Stimulated activated naive CD4-positive, alpha-beta T cell (primary cell): ENCODE data around the gene KRT80.

Source experiments
- DNase-seq, 6 experiments: peaks; one replicate each; lab custom pipeline; 2025; lab: John Stamatoyannopoulos, UW

KRT80 gene

GRCh38 chr12:52137746-52138145, 54.1 kb downstream of the KRT80 start:
- DNase-seq = no peak

GRCh38 chr12:52132754-52133161, 59.1 kb downstream of the KRT80 start:
- DNase-seq = no peak

GRCh38 chr12:52130711-52131110, 61.1 kb downstream of the KRT80 start:
- no peak for DNase-seq

- DNase-seq = no peak
Measured at GRCh38 chr12:52127683-52128450, 63.9 kb downstream of the KRT80 start.

DNA sequence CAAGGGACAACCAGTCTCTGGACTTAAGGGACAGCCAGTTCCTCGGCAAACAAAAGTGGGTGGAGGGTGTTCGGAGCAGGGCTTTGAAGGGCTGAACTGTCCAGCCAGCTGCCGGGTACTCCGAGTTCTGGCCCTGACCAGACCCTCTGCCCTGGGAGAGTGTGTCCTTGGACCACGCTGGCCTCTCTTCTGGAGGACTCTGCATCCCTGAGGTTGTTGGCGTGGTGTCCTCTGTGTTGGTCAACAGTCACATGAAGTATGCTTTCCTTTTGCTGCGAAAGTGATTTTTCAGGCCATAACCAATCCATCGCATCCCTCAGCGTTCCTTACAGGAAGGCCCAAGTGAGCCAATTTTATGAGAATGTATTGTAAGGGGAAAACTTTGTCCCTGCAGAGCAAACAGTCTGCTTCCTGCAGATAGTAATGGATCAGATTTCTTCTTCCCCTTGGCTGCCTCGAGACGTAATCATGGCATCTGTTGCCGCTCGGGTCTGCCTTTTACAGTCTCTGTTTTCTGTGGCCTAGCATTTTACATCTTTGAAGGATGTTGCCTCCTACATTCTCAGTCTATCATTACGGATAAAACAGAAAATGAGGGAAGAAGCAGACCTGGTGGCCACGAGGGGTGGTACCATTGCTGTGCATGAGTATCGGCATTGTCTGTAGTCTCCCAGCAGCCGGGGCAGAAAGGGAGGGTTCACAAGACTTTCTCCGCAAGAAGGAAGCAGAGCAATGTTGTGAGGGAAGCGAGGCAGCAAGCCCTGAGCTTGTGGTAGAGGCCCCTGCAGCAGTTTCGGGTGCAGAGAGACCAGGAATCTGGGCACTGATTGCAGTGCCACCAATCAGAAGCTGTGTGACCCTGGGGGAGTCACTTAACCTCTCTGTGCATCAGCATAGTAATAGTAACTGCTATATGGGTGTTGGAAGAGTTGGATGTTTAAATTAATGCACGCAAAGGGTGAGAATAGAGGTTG, 64.9 kb downstream of the KRT80 start:
- no peak for DNase-seq

GRCh38 chr12:52126050-52126604, 65.7 kb downstream of the KRT80 start:
- no peak for DNase-seq

- DNase-seq = no peak
Measured at GRCh38 chr12:52125476-52125900, 66.3 kb downstream of the KRT80 start.

DNA sequence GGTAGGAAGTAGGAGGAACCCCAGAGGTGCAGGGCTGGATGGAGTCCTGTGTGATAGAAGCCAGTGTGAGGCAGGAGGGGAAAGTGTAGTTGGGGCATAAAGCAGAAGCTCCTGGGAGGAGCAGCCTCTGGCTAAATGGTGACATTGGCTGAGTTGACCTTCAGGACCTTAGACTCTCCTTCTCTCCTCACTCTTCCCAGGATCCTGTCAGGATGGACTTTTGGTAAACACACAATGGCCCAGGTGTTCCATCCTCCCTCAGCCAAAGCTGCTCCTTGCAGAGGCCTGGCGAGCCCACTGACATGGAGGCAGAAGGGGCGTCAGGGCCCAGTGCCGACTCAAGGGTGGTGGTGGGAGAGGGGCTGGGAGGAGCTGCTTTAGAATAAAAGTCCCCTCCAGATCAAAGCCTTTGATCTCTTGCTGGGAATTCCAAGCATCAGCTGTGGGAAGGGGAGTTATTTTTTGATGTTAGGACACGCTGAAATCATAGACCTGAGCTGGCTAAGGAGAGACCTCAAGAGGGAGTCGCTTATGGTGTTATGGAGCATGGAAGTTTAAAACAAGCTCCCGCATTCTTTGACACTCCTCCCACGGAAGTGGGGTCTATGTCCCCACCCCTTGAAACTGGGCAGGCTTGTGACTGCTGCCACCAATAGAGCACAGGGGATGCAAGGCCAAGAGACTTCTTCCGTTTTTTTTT, 68.2 kb downstream of the KRT80 start:
- no peak for DNase-seq

GRCh38 chr12:52122904-52123303, 68.9 kb downstream of the KRT80 start:
- DNase-seq = no peak

GRCh38 chr12:52122540-52122871, 69.3 kb downstream of the KRT80 start:
- no peak for DNase-seq

GRCh38 chr12:52121824-52122539, 69.8 kb downstream of the KRT80 start:
- peak in 5 of 6 experiments; percentile 34 to 53 (median 41) for DNase-seq

DNA sequence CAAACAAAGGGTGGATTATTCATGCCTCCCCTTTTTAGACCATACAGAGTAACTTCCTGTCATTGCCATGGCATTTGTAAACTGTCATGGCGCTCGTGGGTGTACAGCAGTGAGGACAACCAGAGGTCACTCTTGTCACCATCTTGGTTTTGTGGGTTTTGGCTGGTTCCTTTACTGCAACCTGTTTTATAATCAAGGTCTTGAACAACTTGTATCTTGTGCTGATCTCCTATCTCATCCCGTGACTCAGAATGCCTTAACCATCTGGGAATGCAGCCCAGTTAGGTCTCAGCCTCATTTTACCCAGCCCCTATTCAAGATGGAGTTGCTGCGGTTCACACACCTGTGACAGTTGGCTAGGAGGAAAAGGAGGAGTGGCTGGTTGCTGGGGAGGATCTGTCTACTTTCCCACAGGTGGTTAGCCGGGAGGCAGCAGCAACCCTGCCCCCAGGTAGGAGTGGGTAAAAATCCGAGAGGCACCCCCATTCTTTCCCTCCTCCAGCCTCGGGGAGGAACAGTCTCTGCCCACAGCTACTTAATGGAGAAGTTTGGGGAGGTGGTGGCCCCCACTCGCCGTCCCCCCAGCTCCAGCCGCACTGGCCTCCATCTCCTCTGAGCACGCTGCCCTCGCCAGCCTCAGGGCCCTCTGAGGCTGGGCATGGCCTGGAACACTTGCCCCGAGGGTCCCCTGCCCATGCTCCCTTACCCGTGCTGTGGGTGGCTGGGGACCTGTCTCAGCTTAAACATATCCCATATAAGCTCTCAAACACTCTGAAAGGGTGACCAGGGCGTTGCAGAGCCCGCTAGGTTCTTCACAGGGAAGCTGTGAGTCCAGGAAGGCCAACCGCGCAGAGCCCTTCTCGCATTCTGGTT, 70.6 kb downstream of the KRT80 start:
- no peak for DNase-seq

DNA sequence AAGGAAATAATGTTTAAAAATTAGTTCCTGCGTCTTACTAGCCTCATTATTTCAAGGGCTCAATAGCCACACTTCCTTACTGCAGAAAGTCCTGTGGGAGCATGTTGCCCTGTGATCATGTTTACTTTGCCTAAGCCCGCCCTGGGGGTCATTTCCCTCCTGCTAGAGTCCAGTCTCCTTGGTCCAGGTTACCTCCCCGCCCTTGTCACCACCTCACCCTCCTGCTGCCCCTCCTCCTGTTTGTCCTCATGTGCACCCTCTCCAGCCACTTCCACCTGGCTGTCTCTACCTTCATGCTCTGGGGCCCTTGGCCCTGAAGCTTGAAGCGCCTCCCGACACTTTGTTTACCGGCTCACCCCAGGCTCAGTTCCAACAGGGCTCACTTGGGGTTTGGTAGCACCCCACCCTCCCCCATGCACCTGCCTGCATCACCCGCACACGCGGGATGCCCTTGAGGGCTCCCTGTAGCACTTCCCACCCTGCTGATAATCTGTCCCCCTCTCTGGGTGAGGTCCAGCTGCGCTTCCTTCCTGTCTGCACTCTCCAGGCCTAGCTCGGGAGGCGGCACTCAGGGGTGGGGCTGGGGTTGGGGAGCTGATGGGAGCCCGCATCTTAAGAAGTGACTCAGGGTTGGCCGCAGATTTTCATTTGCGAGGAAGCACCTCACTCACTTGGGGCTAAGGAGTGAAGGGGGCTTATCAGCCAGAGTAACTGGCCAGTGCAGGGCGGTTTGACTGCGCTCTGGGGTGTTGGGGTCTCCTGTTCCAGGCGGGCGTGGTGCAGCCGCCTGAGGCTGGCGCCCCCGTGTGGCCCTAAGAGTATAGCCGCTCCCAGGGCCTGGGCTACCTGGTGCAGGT, 72.2 kb downstream of the KRT80 start:
- DNase-seq = peak in 2 of 6 experiments; percentile 9 to 18
